BLaER1 (cell line): ENCODE results near the gene FSD2.
"Not testable (repeated sequence)": the region's sequence is repeated elsewhere in the genome, so short reads cannot be mapped to it uniquely, and the experiment has no call there.

Experiments
- H3K27ac ChIP-seq: shearing (Covaris generic); formaldehyde crosslinking; 2 replicates; pipeline ENCODE4 v1.8.1; 2022
- H3K27me3 ChIP-seq: shearing (Covaris generic); formaldehyde crosslinking; 2 replicates; pipeline ENCODE4 v1.8.1; 2022
- H3K36me3 ChIP-seq: shearing (Covaris generic); formaldehyde crosslinking; 2 replicates; pipeline ENCODE4 v1.8.1; 2022
- H3K4me1 ChIP-seq: shearing (Covaris generic); formaldehyde crosslinking; 2 replicates; pipeline ENCODE4 v1.8.1; 2022
- H3K4me2 ChIP-seq: shearing (Covaris generic); formaldehyde crosslinking; 2 replicates; pipeline ENCODE4 v1.8.1; 2022
- H3K4me3 ChIP-seq: shearing (Covaris generic); formaldehyde crosslinking; 2 replicates; pipeline ENCODE4 v1.8.1; 2022
- H3K9ac ChIP-seq: shearing (Covaris generic); formaldehyde crosslinking; 2 replicates; pipeline ENCODE4 v1.8.1; 2022
- H3K9me3 ChIP-seq: shearing (Covaris generic); formaldehyde crosslinking; 2 replicates; pipeline ENCODE4 v1.8.1; 2022
- H4K20me1 ChIP-seq: shearing (Covaris generic); formaldehyde crosslinking; 2 replicates; pipeline ENCODE4 v1.8.1; 2022
- Cebpa-rat ChIP-seq: shearing (Covaris generic); IDR thresholded peaks from 2 replicates; pipeline ENCODE4 v1.8.1; 2022

Gene FSD2

DNA sequence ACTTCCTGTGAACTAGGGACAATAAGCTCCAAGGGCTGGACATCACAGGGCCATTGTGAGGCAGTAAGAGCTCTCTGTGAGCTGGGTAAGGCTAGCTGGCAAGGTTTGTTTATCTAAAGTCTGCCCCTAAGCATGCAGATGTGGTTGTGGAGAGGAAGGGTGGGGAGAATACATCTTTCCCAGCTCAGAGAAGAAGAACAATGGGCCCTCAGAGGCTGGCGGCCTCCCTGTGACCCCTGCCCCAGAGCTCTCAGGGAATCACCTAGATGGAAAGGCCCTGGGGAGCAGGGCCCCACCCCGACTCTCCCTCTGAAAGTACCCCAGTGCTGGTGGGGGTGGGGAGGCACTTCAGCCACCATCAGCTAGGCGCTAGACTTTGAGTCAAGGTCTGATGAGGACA, 91.9 kb downstream of the FSD2 start:
- H3K4me3 ChIP-seq = no peak overlapping the region
- no peak overlapping the region for H3K4me2 ChIP-seq
- no peak overlapping the region for H3K9ac ChIP-seq
- peaks cover 15% of the 10 kb centered on the region for H3K9me3 ChIP-seq
- H3K4me1 ChIP-seq = peaks cover 10% of the 10 kb centered on the region
- TF ChIP-seq Cebpa-rat = no peak
- no peaks in the 10 kb centered on the region for H3K36me3 ChIP-seq
- no peaks in the 10 kb centered on the region for H3K27me3 ChIP-seq
- H4K20me1 ChIP-seq = peaks cover 7% of the 10 kb centered on the region; the same call in 1 of the 2 replicates
- no peak overlapping the region for H3K27ac ChIP-seq

DNA sequence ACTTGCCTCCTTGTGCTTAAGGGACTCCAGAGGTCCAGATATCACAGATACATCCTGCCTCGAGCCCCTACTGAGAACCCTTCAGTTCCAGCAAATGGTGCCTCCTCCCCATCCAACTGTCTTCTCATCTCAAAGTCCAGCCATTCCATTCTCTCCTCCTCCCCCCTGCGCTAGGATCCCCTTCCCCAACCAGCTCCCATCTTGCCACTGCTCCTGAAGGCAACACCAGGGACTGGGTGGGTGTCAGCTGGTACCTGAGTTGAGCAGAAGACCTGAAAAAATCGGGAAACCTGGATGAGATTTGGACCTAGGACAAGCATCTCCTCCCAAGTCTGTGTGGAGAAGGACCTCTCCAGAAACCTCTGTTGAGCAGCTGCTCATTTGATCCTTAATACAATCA, 93.8 kb downstream of the FSD2 start:
- Histone ChIP-seq H3K4me1 (peaks cover 15% of the 10 kb centered on the region), H3K36me3 (no peaks in the 10 kb centered on the region), H3K27ac (no peak overlapping the region), H3K9me3 (peaks cover 7% of the 10 kb centered on the region), H4K20me1 (peaks cover 12% of the 10 kb centered on the region; the same call in 1 of the 2 replicates), H3K4me2 (no peak overlapping the region), H3K4me3 (no peak overlapping the region), H3K9ac (no peak overlapping the region), H3K27me3 (no peaks in the 10 kb centered on the region)
- TF ChIP-seq Cebpa-rat = no peak

DNA sequence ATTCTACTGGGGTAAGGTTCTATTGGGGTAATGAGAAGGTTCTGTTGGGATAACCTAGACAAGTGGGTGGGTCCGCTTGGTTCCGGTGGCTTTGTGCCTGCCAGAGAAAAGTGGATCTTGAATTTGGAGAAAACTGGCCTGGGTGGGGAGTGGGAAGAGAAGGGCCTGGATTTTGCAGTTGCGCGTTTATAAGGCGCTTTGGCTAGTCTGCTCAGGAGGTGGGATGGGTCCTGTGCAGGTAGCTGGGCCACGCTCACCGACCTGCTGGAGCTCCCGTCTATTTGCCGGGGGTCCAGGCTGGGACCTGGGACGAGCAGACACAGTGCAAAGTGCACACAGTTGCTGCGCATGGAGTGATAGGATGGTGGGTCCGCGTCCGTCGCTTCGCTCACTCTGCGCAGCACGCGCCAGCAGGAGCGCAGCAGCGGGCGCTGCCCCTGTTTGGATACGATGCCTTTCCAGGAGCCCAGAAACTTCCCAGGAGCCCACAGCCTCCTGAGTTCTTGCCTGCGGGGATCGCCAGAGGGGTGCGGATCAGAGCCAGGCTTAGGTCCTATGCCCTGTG, 94.9 kb downstream of the FSD2 start:
- no peaks in the 10 kb centered on the region for H3K9me3 ChIP-seq
- no peak overlapping the region for H3K4me3 ChIP-seq
- H3K4me1 ChIP-seq = peaks cover 15% of the 10 kb centered on the region
- H3K4me2 ChIP-seq = no peak overlapping the region
- H4K20me1 ChIP-seq = peaks cover 12% of the 10 kb centered on the region; the same call in 1 of the 2 replicates
- H3K36me3 ChIP-seq = no peaks in the 10 kb centered on the region
- no peaks in the 10 kb centered on the region for H3K27me3 ChIP-seq
- no peak overlapping the region for H3K27ac ChIP-seq
- TF ChIP-seq Cebpa-rat = no peak
- H3K9ac ChIP-seq = no peak overlapping the region

DNA sequence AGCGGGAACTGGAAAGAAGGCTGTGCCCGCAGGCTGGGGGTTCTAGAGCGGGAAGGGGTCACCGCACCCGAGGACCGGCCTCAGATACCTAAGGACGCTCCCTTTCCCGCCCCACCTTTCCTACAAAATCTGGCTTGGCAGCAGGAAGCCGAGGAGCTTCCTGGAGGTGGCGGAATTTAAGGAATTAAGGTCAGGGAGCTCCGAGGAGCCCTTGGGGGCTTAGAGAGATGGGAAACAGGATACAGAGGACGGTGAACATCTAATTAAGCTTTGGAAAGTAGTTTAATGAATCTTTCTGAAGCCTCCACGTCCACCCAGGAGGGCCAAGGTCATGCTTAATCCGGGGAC, 95.7 kb downstream of the FSD2 start:
- H3K9me3 ChIP-seq = no peaks in the 10 kb centered on the region
- H3K27ac ChIP-seq = no peak overlapping the region
- H3K4me2 ChIP-seq = peak overlapping the region; percentile 96
- TF ChIP-seq Cebpa-rat = no peak
- H3K36me3 ChIP-seq = no peaks in the 10 kb centered on the region
- peaks cover 15% of the 10 kb centered on the region for H3K4me1 ChIP-seq
- H3K27me3 ChIP-seq = no peaks in the 10 kb centered on the region
- H3K9ac ChIP-seq = peak overlapping the region; percentile 36; the same call in 1 of the 2 replicates
- peak overlapping the region; percentile 76 for H3K4me3 ChIP-seq
- peaks cover 12% of the 10 kb centered on the region; the same call in 1 of the 2 replicates for H4K20me1 ChIP-seq

DNA sequence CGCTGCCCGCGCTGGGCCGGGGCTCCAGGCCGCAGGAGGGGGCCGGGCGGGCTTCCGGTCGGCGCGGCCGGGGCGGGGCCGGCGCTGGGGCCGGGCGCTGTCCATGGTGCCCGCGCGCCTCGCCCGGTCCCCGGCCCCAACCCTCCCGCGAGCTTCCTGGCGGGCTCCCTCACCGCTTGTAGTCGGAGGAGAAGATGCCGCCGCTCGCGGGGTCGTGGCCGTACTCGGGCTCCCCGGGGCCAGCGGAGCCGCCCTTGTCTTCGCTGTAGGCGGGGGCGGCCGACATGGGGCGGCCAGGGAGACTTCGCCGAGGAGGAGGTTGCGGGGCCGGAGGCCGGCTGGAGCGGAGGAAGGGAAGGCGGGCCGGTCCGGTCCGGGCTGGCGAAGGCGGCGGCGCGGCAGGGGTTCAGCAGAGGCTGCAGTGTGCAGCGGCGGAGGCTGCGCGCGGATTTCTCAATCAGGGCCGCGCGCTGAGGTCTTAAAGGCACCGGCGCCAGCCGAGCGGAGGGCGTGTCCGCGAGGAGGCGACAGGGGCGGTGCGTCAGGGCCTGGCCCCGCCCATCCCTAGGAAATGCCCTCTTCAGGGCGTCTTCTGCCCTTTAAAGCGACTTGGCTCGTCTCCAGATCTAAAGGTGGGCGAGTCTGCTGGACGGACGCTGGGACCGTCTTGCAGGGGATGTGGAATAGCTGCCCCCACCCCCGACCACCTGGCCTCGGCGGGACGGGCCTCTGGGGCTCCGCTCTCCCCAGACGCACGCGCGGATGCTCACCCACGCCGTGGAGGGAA, 96.3 kb downstream of the FSD2 start, which contains the start of gene AP3B2:
Gene AP3B2 (minus strand): TSS at position 455 of the 787 bp plus-strand sequence. CDS start 169 bp downstream, at position 286.
- Histone ChIP-seq H3K4me1 (peaks cover 15% of the 10 kb centered on the region), H3K27ac (no peak within 1 kb of the TSS), H3K4me3 (peak within 1 kb of the TSS; percentile 76), H3K9me3 (no peaks in the 10 kb centered on the region), H4K20me1 (peaks cover 12% of the 10 kb centered on the region; the same call in 1 of the 2 replicates), H3K27me3 (no peaks in the 10 kb centered on the region), H3K4me2 (peak within 1 kb of the TSS; percentile 96), H3K9ac (peak within 1 kb of the TSS; percentile 36; the same call in 1 of the 2 replicates), H3K36me3 (no peaks in the 10 kb centered on the region)
- TF ChIP-seq Cebpa-rat = peak; percentile 87

DNA sequence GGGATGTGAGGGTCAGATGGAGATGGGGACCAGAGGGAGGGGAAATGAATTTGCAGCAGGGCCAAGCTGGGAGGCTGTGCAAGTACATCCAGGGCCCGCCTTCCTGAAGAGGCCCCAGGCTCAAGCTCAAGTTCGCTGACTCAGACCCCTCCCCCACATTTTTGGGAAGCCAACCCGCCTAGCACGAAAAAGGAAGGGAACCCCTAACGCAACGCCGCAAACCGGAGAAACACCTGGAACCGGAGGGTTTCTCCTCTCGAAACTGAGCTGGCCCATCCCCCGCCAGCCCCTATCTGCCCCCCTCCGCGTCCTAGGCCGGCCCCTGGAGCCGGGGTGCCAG, 96.8 kb downstream of the FSD2 start:
- no peaks in the 10 kb centered on the region for H3K36me3 ChIP-seq
- peak overlapping the region; percentile 36; the same call in 1 of the 2 replicates for H3K9ac ChIP-seq

DNA sequence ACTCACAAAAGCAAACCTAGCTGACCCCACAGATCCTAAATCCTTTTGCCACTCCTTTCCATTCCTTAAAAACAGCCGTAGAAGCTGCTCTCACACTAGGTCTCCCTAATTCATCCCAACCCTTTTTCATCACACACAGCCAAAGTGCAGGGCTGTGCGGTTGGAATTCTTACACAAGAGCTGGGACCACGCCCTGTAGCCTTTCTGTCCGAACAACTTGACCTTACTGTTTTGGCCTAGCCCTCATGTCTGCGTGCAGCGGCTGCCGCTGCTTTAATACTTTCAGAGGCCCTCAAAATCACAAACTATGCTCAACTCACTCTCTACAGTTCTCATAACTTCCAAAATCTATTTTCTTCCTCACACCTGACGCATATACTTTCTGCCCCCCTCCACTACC, 100.0 kb downstream of the FSD2 start:
- Histone ChIP-seq H3K4me1 (peaks cover 15% of the 10 kb centered on the region), H4K20me1 (peaks cover 12% of the 10 kb centered on the region; the same call in 1 of the 2 replicates)
- H3K9me3 ChIP-seq, H3K27ac ChIP-seq, H3K27me3 ChIP-seq, H3K9ac ChIP-seq, H3K4me2 ChIP-seq, H3K4me3 ChIP-seq, H3K36me3 ChIP-seq: not testable (repeated sequence)

More for the DNA sequence above, 96.8 kb downstream of the FSD2 start:
- TF ChIP-seq Cebpa-rat = no peak
- Histone ChIP-seq H3K4me2 (peak overlapping the region; percentile 96), H4K20me1 (peaks cover 12% of the 10 kb centered on the region; the same call in 1 of the 2 replicates), H3K9me3 (no peaks in the 10 kb centered on the region), H3K27me3 (no peaks in the 10 kb centered on the region), H3K4me1 (peaks cover 15% of the 10 kb centered on the region), H3K4me3 (peak overlapping the region; percentile 76), H3K27ac (no peak overlapping the region)
